Nucleus accumbens (tissue), 56 donors: ENCODE measurements around the gene GYS1.
A peak's percentile ranks its signal among the peaks of the same experiment; 100 is the strongest.
"Not testable (repeated sequence)": the region's sequence is repeated elsewhere in the genome, so short reads cannot be mapped to it uniquely, and the experiment has no call there.

Source experiments
- DNase-seq, 56 donors: peaks; one replicate each; lab custom pipeline; 2025; lab: John Stamatoyannopoulos, UW

Gene GYS1

DNA sequence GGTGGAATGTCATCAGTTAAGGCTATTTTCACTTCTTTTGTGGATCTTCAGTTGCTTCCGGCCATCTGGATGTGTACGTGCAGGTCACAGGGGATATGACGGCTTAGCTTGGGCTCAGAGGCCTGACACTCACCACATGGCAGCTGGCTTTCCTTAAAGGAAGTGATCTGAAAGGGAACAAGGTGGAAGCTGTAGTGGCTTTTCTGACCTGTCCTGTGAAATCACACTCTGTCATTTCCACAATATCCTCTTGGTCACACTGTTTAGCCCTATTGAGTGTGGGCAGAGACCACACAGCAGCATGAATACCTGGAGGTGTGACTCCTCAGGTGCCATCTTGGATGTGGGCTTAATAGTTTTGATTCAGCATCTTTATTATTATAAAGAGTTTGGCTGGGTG, 43.0 kb downstream of the GYS1 start:
- no peak for DNase-seq

DNA sequence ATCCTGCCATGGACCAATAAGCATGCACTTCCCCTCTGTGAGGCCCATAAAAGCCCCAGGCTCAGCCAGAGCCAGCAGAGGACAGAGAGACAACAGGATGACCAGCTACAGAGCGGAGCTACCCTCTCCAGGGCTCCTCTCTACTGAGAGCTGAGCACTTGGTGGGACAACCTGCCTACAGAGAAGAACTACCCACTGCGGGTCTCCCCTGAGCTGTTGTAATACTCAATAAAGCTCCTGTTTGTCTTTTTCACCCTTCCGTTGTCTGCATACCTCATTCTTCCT, 45.9 kb downstream of the GYS1 start:
- no peak for DNase-seq

DNA sequence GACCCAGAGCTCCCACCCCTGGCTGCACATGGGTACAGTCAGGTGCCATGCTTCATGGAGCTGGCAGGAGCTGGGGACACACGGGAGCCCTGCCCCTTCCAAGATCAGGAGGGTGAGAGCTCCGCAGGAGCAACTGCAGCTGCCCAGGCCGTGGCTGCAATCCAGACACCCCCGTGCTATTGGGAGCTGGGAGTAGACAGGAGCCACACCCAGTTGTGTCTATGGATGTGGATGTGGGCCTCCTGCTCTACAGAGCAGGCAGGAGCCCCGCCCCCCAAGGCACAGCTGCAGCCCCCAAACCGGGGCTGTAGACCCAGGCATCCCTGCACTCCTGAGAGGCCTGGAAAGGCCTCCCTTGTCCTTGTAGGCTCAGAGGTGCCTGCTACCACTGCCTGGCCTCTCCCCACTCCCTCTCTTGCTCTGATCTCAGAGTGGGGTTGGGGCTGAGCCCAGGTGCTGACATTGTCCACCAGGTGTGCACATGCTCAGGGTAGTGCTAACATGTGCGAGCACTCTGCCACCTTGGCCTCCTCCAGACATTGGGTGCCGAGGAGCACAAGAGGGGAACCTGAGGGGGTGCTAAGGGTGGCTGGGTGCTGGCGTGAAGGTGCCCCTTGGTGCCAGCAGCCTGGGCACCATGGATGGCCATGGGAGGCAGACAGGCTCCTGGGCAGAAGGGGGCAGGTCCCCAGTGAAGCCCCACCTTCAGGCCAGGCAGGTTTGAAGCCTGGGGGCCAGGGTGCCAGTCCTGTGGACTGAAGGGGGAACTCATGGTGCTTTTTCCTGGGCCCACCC, 46.4 kb downstream of the GYS1 start:
- no peak for DNase-seq

DNA sequence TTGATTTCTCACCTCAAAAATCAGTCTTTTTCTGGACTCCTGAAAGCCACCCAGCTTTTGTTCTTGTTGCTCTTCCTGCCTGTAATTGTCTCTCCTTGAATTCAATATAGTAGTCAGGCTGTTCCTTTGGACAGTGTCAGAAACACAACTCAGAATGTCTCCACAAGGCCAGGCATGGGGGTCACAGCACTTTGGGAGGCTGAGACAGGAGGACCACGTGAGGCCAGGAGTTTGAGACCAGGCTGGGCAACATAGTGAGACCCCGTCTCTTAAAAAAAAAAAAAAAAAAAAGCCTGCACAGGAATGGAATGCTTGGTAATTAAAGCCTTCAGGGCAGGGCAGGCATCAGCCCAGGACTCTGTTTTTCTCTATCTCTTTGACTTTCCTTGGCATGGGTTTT, 47.3 kb downstream of the GYS1 start:
- no peak for DNase-seq

DNA sequence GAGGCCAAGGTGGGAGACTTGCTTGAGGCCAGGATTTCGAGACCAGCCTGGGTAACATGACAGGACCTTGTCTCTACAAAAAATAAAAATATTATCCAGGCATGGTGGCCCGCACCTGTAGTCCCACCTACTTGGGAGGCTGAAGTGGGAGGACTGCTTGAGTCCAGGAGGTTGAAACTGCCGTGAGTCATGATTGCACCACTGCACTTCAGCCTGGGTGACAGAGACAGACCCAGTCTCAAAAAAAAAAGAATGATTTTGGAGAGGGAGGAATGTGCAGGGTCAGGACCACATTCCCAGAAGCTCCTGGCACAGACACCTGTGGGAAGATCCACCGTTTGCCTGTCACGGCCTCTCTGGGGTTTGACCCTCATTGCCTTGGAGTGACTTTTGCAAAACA, 47.7 kb downstream of the GYS1 start:
- no peak for DNase-seq

DNA sequence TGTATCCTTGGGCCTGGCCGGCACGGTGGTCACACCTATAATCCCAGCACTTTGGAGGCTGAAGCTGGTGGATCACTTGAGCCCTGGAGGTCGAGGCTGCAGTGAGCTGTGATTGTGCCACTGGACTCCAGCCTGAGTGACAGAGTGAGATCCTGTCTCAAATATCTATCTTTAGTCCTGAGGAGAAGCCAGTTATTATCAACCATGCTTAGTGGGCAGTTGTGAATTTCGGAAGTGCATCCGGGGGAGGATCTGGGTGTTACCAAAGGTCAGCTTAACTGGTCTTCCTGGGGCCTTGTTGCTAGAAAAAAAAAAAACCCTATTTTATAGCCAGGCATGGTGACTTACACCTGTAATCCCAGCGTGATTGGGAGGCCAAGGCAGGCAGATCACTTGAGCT, 50.0 kb downstream of the GYS1 start:
- no peak for DNase-seq

DNA sequence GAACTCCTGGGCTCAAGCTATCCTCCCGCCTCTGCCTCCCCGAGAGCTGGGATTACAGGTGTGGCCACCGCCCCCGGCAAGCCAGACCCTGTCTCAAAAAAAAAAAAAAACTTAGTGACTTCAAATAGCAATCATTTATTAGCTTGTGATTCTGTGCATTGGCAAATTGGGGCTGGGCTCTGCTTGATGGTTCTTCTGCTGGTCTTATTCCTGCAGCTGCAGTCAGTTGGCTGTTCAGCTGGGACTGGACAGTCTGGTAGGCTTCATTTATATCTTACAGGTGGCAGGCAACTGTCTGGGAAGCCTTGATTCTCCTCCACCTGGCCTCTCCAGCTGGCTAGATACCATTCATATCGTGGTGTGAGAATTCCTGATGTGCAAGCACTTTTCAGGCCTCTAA, 52.2 kb downstream of the GYS1 start:
- no peak for DNase-seq

DNA sequence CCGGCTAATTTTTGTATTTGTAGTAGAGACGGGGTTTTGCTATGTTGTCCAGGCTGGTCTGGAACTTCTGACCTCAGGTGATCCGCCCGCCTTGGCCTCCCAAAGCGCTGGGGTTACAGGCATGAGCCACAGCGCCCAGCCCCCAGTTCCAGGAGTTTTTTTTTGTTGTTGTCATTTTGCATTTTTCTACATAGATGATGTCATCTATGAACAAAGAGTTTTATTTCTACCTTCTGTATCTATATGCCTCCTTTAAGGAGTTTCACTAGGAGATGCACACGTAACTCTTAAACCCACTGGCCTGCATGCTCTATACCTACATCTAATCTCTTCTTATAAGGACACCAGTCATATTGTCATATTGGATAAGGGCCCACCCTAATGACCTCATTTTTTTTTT, 54.9 kb downstream of the GYS1 start:
- no peak for DNase-seq

DNA sequence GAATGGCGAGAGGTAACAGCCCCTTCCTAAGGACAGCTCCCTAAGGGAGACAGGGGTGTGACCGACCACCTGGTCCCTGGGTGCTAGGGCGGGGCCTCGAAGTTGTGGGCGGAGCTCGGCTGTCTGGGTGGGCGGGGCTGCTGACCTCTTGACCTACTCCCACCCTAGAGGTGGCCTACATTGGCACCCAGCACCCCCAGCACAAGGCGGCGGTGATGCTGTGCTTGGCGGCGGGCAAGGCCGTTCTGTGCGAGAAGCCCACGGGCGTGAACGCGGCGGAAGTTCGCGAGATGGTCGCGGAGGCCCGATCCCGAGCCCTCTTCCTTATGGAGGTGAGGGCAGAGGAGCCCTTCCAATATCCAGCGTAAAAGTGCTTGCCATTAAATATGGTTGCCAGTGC, 57.2 kb downstream of the GYS1 start:
- DNase-seq: no peak

DNA sequence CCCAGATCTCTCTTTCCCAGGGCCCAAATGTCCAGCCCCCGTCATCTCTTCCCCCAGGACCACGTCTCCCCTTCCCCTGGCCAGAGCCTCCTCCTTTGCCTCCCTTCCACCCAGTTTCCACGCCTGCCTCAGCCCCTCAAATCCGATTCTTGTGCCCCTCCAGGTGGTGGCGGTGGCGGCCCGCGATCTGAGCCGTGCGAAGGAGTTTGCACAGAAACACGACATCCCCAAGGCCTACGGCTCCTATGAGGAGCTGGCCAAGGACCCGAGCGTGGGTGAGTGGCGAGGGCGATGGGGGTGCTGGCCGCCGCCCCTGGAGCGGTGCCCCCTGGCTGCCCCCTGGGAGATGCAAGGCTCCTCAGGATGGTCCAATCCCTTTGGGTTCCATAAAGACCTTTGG, 58.3 kb downstream of the GYS1 start:
- DNase-seq: no peak

DNA sequence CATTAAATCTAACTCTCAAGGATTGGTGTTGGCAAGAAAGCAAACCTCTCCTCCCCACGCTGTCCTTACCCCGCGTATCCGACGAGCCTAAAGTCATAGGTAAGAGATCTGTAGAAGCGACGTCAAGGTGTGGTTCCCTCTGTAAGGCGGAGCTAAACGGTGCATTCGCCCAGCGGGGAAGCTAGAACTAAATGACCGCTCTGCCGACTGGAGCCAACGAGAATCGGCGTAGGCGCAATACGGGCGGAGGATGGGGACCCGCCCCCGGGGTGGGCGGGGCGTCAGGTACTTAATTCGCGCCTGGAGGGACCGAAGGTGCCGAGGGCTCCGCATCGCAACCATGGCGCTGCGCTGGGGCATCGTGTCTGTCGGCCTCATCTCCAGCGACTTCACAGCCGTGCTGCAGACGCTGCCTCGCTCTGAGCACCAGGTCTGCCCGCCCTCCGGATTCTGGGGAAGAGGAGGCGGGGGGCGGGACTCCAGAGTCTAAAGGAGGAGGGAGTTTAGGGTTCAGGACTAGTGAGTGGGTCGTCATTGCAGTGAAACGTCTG, 59.7 kb downstream of the GYS1 start, which contains the start of gene DHDH:
Gene DHDH (plus strand): TSS at position 318 of the 551 bp plus-strand sequence. CDS start 23 bp downstream, at position 341.
- DNase-seq: peak in 45 of 56 donors; percentile 4 to 88 (median 56)

DNA sequence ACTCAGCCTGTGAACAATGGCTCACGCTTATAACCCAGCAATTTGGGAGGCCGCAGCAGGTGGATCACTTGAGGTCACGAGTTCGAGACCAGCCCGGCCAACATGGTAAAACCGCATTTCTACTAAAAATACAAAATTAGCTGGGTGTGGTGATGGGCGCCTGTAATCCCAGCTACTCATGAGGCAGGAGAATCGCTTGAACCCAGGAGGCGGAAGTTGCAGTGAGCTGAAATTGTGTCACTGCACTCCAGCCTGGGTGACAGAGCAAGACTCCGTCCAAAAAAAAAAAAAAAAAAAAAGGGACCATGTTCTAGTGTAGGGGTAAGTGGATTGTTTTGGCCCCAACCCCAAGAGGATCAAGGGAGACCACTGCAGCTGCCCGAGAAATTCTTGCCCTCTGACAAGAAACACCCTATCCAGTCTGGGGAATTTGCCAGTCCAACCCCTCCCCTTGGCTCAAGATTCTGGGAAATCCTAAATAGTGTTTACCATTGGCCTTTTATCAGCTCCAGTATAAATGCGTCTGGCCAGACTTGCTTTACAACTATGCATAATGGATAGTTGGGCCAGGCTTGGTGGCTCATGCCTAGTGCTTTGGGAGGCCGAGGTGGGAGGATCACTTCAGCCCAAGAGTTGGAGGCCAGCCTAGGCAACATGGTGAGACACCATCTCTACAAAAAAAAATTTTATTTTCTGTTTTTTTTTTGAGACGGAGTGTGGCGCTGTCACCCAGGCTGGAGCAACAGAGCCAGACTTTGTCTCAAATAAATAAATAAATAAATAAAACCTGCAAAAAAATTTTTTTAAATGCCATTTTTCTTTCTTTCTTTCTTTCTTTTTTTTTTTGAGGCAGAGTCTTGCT, 64.7 kb downstream of the GYS1 start:
- no peak for DNase-seq

DNA sequence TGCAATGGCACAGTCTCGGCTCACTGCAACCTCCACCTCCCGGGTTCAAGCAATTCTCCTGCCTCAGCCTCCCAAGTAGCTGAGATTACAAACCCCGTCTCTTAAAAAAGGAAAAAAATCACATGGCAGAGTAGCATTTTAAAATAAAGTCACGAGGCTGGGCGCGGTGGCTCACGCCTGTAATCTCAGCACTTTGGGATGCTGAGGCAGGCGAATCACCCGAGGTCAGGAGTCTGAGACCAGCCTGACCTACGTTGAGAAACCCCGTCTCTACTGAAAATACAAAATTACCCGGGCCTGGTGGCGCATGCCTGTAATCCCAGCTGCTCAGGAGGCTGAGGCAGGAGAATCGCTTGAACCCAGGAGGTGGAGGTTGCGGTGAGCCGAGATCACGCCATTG, 65.4 kb downstream of the GYS1 start:
- not testable (repeated sequence) for DNase-seq

DNA sequence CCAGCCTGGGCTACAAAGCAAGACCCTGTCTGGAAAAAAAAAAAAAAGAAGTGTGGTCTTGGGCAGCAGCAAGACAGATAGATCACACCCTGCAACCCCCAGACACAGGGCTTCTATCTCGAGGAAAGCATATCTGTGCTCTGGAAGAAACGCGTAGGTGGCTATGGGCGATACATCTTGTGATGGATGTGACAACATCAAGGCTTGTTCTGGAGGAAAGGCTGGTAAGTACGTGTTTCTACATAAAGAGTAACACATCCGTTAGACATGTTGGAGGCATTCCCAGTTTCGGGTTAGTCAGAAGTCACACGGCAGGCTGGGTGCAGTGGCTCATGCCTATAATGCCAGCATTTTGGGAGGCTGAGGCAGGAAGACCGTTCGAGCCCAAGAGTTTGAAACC, 66.2 kb downstream of the GYS1 start:
- DNase-seq: peak in 41 of 56 donors; percentile 1 to 80 (median 29)

DNA sequence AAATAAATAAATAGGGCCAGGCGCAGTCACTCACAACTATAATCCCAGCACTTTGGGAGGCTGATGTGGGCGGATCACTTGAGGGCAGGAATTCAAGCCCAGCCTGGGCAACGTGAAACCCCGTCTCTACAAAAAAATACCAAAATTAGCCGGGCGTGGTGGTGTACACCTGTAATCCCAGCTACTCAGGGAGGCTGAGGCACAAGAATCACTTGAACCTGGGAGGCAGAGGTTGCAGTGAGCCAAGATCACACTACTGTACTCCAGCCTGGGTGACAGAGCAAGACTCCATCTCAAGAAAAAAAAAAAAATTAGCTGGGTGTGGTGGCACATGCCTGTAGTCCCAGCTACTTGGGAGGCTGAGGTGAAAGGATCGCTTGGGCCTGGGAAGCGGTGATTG, 67.2 kb downstream of the GYS1 start:
- not testable (repeated sequence) for DNase-seq

DNA sequence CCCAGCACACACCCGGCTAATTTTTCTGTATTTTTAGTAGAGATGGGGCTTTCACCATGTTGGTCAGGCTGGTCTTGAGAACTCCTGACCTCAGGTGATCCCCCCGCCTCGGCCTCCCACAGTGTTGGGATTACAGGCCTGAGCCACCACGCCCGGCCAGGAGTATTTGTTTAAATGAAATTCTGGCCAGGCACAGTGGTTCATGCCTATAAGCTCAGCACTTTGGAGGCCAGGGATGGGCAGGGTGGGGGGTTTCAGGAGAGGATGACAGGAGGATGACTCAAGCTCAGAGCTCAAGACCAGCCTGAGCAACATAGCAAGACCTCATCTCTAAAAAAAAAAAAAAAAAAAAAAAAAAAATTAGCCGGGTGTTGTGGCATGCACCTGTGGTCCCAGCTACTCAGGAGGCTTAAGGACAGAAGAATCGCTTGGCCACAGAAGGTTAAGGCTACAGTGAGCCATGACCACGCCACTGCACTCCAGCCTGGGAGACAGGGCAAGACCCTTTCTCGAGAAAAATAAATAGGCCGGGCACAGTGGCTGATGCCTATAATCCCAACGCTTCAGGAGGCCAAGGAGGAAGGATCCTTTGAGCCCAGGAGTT, 67.8 kb downstream of the GYS1 start:
- no peak for DNase-seq

DNA sequence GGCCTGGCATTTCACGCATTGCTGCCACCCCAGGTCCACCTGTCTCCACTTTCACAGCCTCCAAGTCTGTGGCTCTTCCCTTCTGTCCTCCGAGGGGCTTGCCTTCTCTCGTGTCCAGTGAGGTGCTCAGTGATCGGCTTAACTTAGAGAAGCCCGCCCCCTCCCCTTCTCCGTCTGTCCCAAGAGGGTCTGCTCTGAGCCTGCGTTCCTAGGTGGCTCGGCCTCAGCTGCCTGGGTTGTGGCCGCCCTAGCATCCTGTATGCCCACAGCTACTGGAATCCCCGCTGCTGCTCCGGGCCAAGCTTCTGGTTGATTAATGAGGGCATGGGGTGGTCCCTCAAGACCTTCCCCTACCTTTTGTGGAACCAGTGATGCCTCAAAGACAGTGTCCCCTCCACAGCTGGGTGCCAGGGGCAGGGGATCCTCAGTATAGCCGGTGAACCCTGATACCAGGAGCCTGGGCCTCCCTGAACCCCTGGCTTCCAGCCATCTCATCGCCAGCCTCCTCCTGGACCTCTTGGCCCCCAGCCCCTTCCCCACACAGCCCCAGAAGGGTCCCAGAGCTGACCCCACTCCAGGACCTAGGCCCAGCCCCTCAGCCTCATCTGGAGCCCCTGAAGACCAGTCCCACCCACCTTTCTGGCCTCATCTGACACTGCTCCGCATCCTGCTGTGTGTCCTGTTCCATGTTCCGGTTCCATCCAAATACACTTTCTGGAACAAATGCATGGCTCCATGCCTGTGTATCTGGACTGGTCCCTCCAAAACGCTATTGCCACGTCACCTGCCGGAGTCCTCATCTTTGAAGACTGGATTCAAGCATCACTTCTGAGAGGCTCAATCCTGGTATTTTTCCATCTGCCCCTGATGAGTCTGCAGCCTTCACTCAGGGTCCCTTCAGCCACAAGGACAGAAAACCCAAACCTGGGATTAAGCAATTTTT, 70.3 kb downstream of the GYS1 start:
- DNase-seq: no peak

DNA sequence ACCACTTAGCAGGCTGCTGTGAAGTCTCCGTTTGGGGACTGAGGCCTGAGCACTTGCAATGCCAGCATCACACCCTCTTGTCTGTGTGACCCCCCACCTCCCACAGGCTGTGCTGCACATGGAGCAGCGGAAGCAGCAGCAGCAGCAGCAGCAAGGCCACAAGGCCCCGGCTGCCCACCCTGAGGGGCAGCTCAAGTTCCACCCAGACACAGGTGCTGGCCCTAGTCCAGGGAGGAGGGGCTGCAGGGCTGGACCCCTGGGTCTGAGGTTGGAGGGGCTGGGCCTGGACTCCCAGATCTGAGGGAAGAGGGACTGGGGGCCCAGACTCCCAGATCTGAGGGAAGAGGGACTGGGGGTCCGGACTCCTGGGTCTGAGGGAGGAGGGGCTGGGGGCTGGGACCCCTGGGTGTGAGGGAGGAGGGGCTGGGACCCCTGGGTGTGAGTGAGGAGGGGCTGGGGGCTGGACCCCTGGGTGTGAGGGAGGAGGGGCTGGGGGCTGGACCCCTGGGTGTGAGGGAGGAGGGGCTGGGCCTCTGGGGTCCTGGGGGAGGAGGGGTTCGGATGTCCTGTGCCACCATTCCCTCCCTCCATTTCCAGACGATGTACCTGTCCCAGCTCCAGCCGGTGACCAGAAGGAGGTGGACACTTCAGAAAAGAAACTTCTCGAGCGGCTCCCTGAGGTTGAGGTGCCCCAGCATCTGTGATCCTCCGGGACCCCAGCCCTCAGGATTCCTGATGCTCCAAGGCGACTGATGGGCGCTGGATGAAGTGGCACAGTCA, 71.2 kb downstream of the GYS1 start:
- DNase-seq: no peak

DNA sequence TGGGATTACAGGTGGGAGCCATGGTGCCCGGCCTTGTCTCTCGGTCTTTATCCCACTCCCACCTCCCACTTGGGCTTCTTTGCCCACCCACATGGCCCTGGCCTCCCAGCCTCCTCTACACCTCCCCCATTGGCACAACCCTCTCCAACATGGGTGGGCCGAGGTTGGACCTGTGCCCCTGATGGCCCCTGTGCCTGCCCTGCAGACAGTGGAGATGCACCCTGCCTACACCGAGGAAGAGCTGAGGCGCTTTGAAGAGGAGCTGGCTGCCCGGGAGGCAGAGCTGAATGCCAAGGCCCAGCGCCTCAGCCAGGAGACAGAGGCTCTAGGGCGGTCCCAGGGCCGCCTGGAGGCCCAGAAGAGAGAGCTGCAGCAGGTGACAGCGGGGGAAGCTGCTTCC, 72.2 kb downstream of the GYS1 start:
- no peak for DNase-seq
